HFF-Myc (cell line): ENCODE measurements around the gene EYA2.

Experiments used
- DNase-seq: peaks from one replicate; pipeline ENCODE4 v3.0.0-alpha.2; 2011; ENCODE audit warnings: low read depth; ENCODE audit errors: extremely low read depth
- H3K4me3 ChIP-seq: replicated peaks from 2 replicates; pipeline ENCODE4 v1.5.1; 2011; ENCODE audit warnings: low read depth, mild to moderate bottlenecking, control low read depth, low read length
- TF ChIP-seq, protein P1 (sequence below): IDR thresholded peaks from 2 replicates; pipeline ENCODE4 v1.5.1; 2012; ENCODE audit warnings: mild to moderate bottlenecking, low read depth, low read length, control low read depth; ENCODE audit errors: missing control alignments

The EYA2 gene

DNA sequence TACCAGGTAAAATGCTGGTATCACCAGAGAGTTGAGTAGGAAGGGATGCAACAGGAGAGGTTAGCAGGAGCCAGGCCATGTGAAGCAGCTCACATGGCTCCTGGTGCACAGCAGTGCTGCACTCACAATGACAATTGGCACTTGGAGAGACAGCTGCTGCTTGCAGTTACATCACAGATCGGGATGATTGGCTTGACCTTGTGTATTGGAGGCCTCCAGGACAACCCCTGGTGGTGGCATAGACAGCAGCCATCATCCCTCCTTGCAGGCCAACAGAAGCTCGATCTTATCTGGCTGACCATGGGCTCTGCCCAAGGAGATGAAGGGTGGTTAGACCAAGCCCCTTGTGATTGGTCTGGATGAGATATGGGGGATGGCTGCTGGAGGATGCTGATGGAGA, 73.0 kb downstream of the EYA2 start:
- TF ChIP-seq, protein P1, sequence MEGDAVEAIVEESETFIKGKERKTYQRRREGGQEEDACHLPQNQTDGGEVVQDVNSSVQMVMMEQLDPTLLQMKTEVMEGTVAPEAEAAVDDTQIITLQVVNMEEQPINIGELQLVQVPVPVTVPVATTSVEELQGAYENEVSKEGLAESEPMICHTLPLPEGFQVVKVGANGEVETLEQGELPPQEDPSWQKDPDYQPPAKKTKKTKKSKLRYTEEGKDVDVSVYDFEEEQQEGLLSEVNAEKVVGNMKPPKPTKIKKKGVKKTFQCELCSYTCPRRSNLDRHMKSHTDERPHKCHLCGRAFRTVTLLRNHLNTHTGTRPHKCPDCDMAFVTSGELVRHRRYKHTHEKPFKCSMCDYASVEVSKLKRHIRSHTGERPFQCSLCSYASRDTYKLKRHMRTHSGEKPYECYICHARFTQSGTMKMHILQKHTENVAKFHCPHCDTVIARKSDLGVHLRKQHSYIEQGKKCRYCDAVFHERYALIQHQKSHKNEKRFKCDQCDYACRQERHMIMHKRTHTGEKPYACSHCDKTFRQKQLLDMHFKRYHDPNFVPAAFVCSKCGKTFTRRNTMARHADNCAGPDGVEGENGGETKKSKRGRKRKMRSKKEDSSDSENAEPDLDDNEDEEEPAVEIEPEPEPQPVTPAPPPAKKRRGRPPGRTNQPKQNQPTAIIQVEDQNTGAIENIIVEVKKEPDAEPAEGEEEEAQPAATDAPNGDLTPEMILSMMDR = no peak
- no peak for DNase-seq
- H3K4me3 ChIP-seq = no peak overlapping the region

DNA sequence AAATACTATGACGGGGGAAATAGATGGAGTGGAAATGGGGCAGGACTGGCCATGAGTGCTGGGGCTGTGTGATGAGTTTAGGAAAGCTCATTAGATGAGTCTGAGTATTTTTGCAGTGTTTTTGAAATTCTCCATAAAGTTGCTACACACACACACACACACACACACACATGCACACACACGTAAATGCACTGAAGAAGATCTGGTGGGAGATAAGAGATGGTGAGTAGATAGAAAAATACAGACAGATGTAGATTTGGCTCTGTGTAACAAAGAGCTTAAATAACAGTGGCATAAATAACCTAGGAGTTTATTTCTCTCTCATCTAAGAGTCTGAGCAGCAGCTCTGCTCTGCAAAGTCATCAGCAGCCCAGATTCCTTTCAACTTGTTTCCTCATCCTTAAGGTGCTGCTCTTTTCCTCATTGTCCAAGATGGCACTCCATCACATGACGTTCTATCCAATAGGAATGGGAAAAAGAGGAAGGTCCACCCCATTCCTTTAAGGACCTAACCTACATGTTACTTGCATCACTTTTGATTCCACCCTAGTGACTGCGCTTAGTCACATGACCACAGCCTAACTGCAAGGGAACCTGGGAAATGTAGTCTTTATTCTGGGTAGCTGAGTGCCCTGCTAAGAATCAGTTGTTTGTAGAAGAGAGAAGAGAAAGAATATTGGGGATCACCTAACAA, 76.4 kb downstream of the EYA2 start:
- no peak overlapping the region for H3K4me3 ChIP-seq
- DNase-seq = peak; percentile 37
- TF ChIP-seq, protein P1 = no peak

DNA sequence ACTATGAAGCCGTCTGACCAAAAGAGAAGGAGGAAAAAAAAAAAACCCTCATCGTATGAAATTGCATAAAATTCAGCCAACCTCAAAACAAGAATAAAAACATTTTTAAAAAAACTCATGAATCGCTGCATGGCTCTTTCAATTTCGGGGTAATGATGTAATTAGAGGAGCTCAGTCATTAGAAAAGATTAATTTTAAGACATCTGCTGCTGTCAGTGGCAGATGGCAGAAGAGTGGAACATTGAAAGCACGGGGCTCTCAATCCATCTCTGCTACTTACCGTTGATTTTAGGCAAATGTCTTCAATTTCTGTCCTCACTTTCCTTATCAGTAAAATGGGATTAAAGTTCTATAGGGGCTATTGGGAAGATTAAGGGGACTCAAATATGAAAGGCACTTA, 79.1 kb downstream of the EYA2 start:
- TF ChIP-seq, protein P1 = no peak
- H3K4me3 ChIP-seq = no peak overlapping the region
- DNase-seq = no peak

DNA sequence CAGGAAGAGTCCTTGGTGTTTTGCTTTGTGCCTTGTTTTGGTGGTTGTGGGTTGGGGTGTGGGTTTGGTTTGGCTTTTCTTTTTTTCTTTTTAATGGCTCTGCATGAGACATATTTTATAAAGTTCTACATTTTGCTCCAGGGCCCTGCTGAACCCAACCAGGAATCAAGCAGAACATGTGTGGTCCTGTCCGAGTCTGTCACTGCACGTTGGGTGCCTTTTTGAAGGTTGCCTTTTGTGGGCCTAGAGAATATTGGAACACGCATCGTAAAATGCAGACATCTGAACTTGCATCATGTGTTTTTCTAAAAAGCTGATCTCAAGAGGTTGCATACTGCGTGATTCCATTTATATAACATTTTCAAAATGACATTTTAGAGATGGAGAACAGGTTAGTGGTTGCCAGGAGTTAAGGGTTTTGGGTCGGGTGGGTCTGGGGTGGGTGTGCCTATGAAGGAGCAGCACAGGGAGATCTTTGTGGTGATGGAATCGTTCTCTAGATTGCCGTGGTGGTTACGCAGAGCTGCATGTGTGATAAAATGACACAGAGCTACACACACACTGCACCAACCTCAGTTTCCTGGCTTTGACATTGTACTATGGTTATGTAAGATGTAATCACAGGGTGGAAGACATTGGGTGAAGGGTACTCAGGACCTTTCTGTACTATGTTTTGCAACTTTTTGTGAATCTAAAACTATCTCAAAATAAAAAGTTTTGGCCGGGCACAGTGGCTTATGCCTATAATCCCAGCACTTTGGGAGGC, 80.2 kb downstream of the EYA2 start:
- TF ChIP-seq, protein P1 = no peak

DNA sequence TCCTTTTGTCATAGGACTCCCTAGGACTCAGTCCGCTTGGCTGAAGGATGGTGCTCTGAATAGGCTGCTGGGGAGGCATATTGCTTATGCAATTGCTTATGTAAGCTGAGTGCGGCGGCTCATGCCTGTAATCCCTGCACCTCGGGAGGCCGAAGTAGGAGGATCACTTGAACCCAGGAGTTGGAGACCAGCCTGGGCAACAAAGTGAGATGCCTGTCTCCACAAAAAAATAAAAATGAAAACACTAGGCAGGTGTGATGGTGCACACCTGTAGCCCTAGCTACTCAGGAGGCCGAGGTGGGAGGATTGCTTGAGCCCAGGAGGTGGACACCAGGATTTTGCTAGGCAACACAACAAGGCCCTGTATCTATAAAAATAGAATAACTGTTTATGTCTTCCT, 81.3 kb downstream of the EYA2 start:
- no peak for DNase-seq
- no peak overlapping the region for H3K4me3 ChIP-seq
- TF ChIP-seq, protein P1 = no peak

More for the DNA sequence above, 80.2 kb downstream of the EYA2 start:
- no peak for DNase-seq
- no peak overlapping the region for H3K4me3 ChIP-seq

DNA sequence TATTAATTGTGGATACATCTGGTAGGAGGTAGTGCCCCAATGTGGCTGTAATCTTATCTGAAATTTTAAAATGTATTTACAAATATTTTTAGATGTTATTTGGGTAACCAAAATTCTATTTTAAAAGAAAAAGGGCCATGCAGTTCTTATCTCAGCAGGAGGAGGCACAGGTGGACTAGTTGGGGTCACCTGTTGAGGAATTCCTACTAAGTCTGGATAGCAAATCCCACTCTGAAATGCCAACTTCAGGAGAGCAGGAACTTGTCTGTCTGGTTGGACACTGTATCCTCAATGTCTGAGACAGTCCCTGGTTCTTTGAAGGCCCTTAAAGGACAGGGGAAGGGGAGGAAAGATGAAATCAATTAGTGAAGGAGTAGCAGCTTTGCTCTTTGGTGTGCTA, 82.6 kb downstream of the EYA2 start:
- TF ChIP-seq, protein P1 = no peak
- no peak overlapping the region for H3K4me3 ChIP-seq
- DNase-seq = no peak
